ENCODE measurements around the gene ALOX5AP.

GRCh38 chr13:30724778-30725177 is 10.6 kb upstream of the ALOX5AP start:
- no peak for TF ChIP-seq CTCF (IDR thresholded peaks at IDR 0.05)
- TF ChIP-seq EZH2phosphoT487 (IDR thresholded peaks at IDR 0.05): no peak
- no peak for TF ChIP-seq EZH2 (IDR thresholded peaks at IDR 0.05)
